ENCODE measurements around the gene UNC50.

GRCh38 chr2:98665677-98666076, 57.3 kb downstream of the UNC50 start:
- no peak for TF ChIP-seq EZH2phosphoT487 (IDR thresholded peaks at IDR 0.05; ENCODE audit: low read depth, severe bottlenecking, unreplicated experiment)
- no peak for TF ChIP-seq CTCF (IDR thresholded peaks at IDR 0.05; ENCODE audit: poor library complexity)
- no peak for TF ChIP-seq EZH2 (IDR thresholded peaks at IDR 0.05; ENCODE audit: borderline replicate concordance)
